OCI-LY7 (cell line): ENCODE results near the gene ZBTB40. TPM values are rescaled to one million over a fixed set of nuclear protein-coding genes. Genes with fewer than 3 reads are reported as not detected.
A peak's percentile ranks its signal among the peaks of the same experiment; 100 is the strongest.

Source experiments
- BruUV-seq: library from RNA; stranded (reverse); fragments of 400-500 nt; replicated peaks from 2 replicates; lab custom pipeline; 2021; lab: Mats Ljungman, UMichigan
- CTCF ChIA-PET: fragments of 300-600 bp; sonication (Branson Sonifier 250); formaldehyde crosslinking; loops from one replicate; lab custom pipeline; 2022; ENCODE audit warnings: antibody characterized with exemption; ENCODE audit not compliant: unreplicated experiment; lab: Charles Lee
- POLR2A ChIA-PET: fragments of 300-600 bp; sonication (Branson Sonifier 250); formaldehyde crosslinking; loops from one replicate; lab custom pipeline; 2022; ENCODE audit warnings: antibody characterized with exemption; lab: Charles Lee
- DNase-seq: peaks from one replicate; pipeline ENCODE4 v3.0.0-alpha.2; 2015; ENCODE audit warnings: low spot score
- H2AFZ ChIP-seq: fragments of 200-600 bp; sonication (generic), shearing (Covaris generic); 2 replicates; pipeline ENCODE4 v1.6.1; 2014; ENCODE audit warnings: mild to moderate bottlenecking, antibody characterized with exemption, low read length, moderate library complexity
- H3K27ac ChIP-seq: fragments of 200-600 bp; sonication (generic); 2 replicates; pipeline ENCODE4 v1.5.1; 2014; ENCODE audit warnings: mixed run types, low read depth, mild to moderate bottlenecking, moderate library complexity, low read length, inconsistent platforms; ENCODE audit not compliant: poor library complexity, severe bottlenecking
- H3K36me3 ChIP-seq: fragments of 200-600 bp; sonication (generic); 2 replicates; pipeline ENCODE4 v1.6.1; 2014; ENCODE audit warnings: mild to moderate bottlenecking, antibody characterized with exemption, low read length, moderate library complexity, mixed read lengths; ENCODE audit not compliant: insufficient read depth
- H3K4me1 ChIP-seq: fragments of 200-600 bp; sonication (generic); 2 replicates; pipeline ENCODE4 v1.5.1; 2014; ENCODE audit warnings: mild to moderate bottlenecking, low read length; ENCODE audit not compliant: insufficient read depth, poor library complexity, severe bottlenecking
- H3K4me2 ChIP-seq: fragments of 200-600 bp; sonication (generic); 2 replicates; pipeline ENCODE4 v1.6.1; 2014; ENCODE audit warnings: mild to moderate bottlenecking, low read length
- H3K4me3 ChIP-seq: fragments of 200-600 bp; sonication (generic); 2 replicates; pipeline ENCODE4 v1.5.1; 2014; ENCODE audit warnings: mild to moderate bottlenecking, low read depth, low read length; ENCODE audit not compliant: poor library complexity, severe bottlenecking
- H3K79me2 ChIP-seq: fragments of 200-600 bp; sonication (generic); 2 replicates; pipeline ENCODE4 v1.6.1; 2016; ENCODE audit warnings: low read depth, mild to moderate bottlenecking, low read length, moderate library complexity, mixed read lengths; ENCODE audit not compliant: insufficient read depth
- H3K9me2 ChIP-seq: fragments of 200-600 bp; sonication (generic); 2 replicates; pipeline ENCODE4 v1.6.1; 2016; ENCODE audit warnings: mild to moderate bottlenecking, low read length, mixed read lengths; ENCODE audit not compliant: insufficient read depth
- H3K9me3 ChIP-seq: fragments of 200-600 bp; sonication (generic); 2 replicates; pipeline ENCODE4 v1.6.1; 2014; ENCODE audit warnings: mild to moderate bottlenecking, mixed run types, low read length, mixed read lengths
- H4K20me1 ChIP-seq: fragments of 200-600 bp; sonication (generic); 2 replicates; pipeline ENCODE4 v1.6.1; 2014; ENCODE audit warnings: mild to moderate bottlenecking, antibody characterized with exemption, low read length, moderate library complexity, mixed read lengths; ENCODE audit not compliant: insufficient read depth
- EZH2phosphoT487 ChIP-seq: fragments of 200-600 bp; sonication (generic); IDR thresholded peaks from 2 replicates; pipeline ENCODE4 v1.6.1; 2018; ENCODE audit warnings: low read depth, borderline replicate concordance, mild to moderate bottlenecking, mixed run types, antibody characterized with exemption, low read length, moderate library complexity, mixed read lengths
- intact Hi-C: fragments of 100-400 bp; cut with micrococcal nuclease; formaldehyde crosslinking; loops from one replicate; pipeline ENCODE4 v1.10.0; 2022; ENCODE audit not compliant: unreplicated experiment
- total RNA-seq, 2 experiments: library from RNA; depleted of rRNA in 1 of 2; stranded (reverse); fragments of >200 nt in 1 of 2; shearing (Covaris generic) in 1 of 2; gene quantifications; 2 replicates each; pipeline ENCODE4 v1.2.3, GENCODE V29; 2014 to 2022
- TF ChIP-seq, protein P1 (sequence below): fragments of 200-600 bp; sonication (generic); conservative IDR thresholded peaks from 2 replicates; pipeline ENCODE4 v1.5.1; 2014; ENCODE audit warnings: mild to moderate bottlenecking, antibody characterized with exemption, low read length, moderate library complexity, mixed read lengths

The ZBTB40 gene
- total RNA-seq, 2 experiments from 2014 or later, result 16.6 to 17.3 TPM

- Histone ChIP-seq H3K27ac (no peak overlapping the region), H3K36me3 (no peaks in the 10 kb centered on the region; the same call in 1 of the 2 replicates), H4K20me1 (peaks cover 5% of the 10 kb centered on the region; the same call in 1 of the 2 replicates), H3K4me3 (no peak overlapping the region), H3K9me3 (peaks cover 7% of the 10 kb centered on the region; the same call in 1 of the 2 replicates), H2AFZ (no peak overlapping the region), H3K4me2 (no peak overlapping the region), H3K4me1 (peaks cover 10% of the 10 kb centered on the region), H3K79me2 (peaks cover 14% of the 10 kb centered on the region), H3K9me2 (no peaks in the 10 kb centered on the region)
- DNase-seq, result no peak
- BruUV-seq, result no TSS peak
- TF ChIP-seq, protein P1, sequence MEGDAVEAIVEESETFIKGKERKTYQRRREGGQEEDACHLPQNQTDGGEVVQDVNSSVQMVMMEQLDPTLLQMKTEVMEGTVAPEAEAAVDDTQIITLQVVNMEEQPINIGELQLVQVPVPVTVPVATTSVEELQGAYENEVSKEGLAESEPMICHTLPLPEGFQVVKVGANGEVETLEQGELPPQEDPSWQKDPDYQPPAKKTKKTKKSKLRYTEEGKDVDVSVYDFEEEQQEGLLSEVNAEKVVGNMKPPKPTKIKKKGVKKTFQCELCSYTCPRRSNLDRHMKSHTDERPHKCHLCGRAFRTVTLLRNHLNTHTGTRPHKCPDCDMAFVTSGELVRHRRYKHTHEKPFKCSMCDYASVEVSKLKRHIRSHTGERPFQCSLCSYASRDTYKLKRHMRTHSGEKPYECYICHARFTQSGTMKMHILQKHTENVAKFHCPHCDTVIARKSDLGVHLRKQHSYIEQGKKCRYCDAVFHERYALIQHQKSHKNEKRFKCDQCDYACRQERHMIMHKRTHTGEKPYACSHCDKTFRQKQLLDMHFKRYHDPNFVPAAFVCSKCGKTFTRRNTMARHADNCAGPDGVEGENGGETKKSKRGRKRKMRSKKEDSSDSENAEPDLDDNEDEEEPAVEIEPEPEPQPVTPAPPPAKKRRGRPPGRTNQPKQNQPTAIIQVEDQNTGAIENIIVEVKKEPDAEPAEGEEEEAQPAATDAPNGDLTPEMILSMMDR, result no peak
- no peak for TF ChIP-seq EZH2phosphoT487
- ChIA-PET CTCF (no interaction called here), POLR2A (interaction anchor here (0.7 kb wide), 1 partner anchor 31 kb away, joined by 5 read pairs; no protein-coding TSS in a partner anchor)
- intact Hi-C loops, result loop anchor here (2.0 to 10.0 kb wide), 2 partner anchors 21 to 565 kb away; partner anchors contain the start of genes KDM1A and TEX46
Observed at GRCh38 chr1:22449636-22450035, 2.0 kb upstream of the ZBTB40 start.

- Histone ChIP-seq H3K4me2 (no peak overlapping the region), H3K9me3 (peaks cover 7% of the 10 kb centered on the region; the same call in 1 of the 2 replicates), H3K79me2 (peaks cover 14% of the 10 kb centered on the region), H3K36me3 (no peaks in the 10 kb centered on the region; the same call in 1 of the 2 replicates), H3K4me1 (peaks cover 10% of the 10 kb centered on the region), H4K20me1 (peaks cover 5% of the 10 kb centered on the region; the same call in 1 of the 2 replicates), H3K27ac (no peak overlapping the region), H3K9me2 (no peaks in the 10 kb centered on the region), H2AFZ (peak overlapping the region; percentile 88; the same call in 1 of the 2 replicates), H3K4me3 (no peak overlapping the region)
- TF ChIP-seq EZH2phosphoT487, result no peak
- TF ChIP-seq, protein P1, result no peak
- POLR2A ChIA-PET, result interaction anchor here (0.7 kb wide), 2 partner anchors 21 to 30 kb away, joined by 3 to 5 read pairs; no protein-coding TSS in a partner anchor
- no TSS peak for BruUV-seq
- CTCF ChIA-PET, result no interaction called here
- intact Hi-C loops, result loop anchor here (2.0 to 10.0 kb wide), 2 partner anchors 22 to 564 kb away; partner anchors contain the start of genes KDM1A and TEX46
- DNase-seq, result no peak
Observed at GRCh38 chr1:22450351-22451021, 1.2 kb upstream of the ZBTB40 start.
